DND-41 (cell line): ENCODE measurements around the gene RELL1.

Experiments used
- ATAC-seq: fragments of 200-7000 bp; cut with Tn5 transposase; 3 replicates; pipeline ENCODE4 v1.9.1; 2021; ENCODE audit warnings: low read depth; ENCODE audit not compliant: insufficient read depth
- DNase-seq: peaks from one replicate; pipeline ENCODE4 v3.0.0-alpha.2; 2020
- H2AFZ ChIP-seq: 2 replicates; pipeline ENCODE4 v1.6.0; 2012; ENCODE audit warnings: low read depth, low read length
- H3K27ac ChIP-seq: 2 replicates; pipeline ENCODE4 v1.5.1; 2012; ENCODE audit warnings: low read length, inconsistent platforms
- H3K27me3 ChIP-seq: fragments of 200-600 bp; sonication (generic); 2 replicates; pipeline ENCODE4 v1.6.0; 2012; ENCODE audit warnings: low read length, mild to moderate bottlenecking, inconsistent platforms; ENCODE audit not compliant: insufficient read depth, poor library complexity
- H3K36me3 ChIP-seq: 2 replicates; pipeline ENCODE4 v1.5.1; 2012; ENCODE audit warnings: low read length, inconsistent platforms; ENCODE audit not compliant: insufficient read depth
- H3K4me1 ChIP-seq: 2 replicates; pipeline ENCODE4 v1.5.1; 2012; ENCODE audit warnings: mild to moderate bottlenecking, low read length; ENCODE audit not compliant: insufficient read depth
- H3K4me2 ChIP-seq: 2 replicates; pipeline ENCODE4 v1.6.0; 2012; ENCODE audit warnings: mild to moderate bottlenecking, moderate library complexity, low read length, inconsistent platforms; ENCODE audit not compliant: insufficient read depth
- H3K4me3 ChIP-seq, 2 experiments: fragments of 200-600 bp in 1 of 2; shearing (Covaris generic) in 1 of 2; 2 replicates each; pipeline ENCODE4 v1.5.1; 2012 to 2016; ENCODE audit warnings: inconsistent platforms in 2 of 2, low read length in 2 of 2, mild to moderate bottlenecking in 2 of 2, low read depth in 1 of 2, moderate library complexity in 1 of 2
- H3K79me2 ChIP-seq: 2 replicates; pipeline ENCODE4 v1.6.0; 2012; ENCODE audit warnings: low read length, inconsistent platforms; ENCODE audit not compliant: insufficient read depth
- H3K9ac ChIP-seq: 2 replicates; pipeline ENCODE4 v1.6.0; 2012; ENCODE audit warnings: low read depth, mild to moderate bottlenecking, inconsistent platforms, low read length, moderate library complexity
- H3K9me3 ChIP-seq: 2 replicates; pipeline ENCODE4 v1.5.1; 2012; ENCODE audit warnings: low read length, moderate library complexity, mild to moderate bottlenecking, inconsistent platforms; ENCODE audit not compliant: insufficient read depth, severe bottlenecking
- H4K20me1 ChIP-seq: 2 replicates; pipeline ENCODE4 v1.6.0; 2012; ENCODE audit warnings: low read length; ENCODE audit not compliant: insufficient read depth
- CTCF ChIP-seq: IDR thresholded peaks from 2 replicates; pipeline ENCODE4 v1.5.1; 2012; ENCODE audit warnings: borderline replicate concordance, low read length, moderate library complexity, mild to moderate bottlenecking; ENCODE audit not compliant: poor library complexity, severe bottlenecking; ENCODE audit errors: extremely low read depth
- EZH2 ChIP-seq: IDR thresholded peaks from 3 replicates; pipeline ENCODE4 v1.6.1; 2012; ENCODE audit warnings: borderline replicate concordance, low read depth, mild to moderate bottlenecking, moderate library complexity, low read length, inconsistent platforms; ENCODE audit not compliant: severe bottlenecking

RELL1 gene

GRCh38 chr4:37733240-37733867 is 47.2 kb upstream of the RELL1 start:
- no peaks in the 10 kb centered on the region for H3K9me3 ChIP-seq
- TF ChIP-seq CTCF (no peak), EZH2 (no peak)
- no peaks in the 10 kb centered on the region for H3K79me2 ChIP-seq
- DNase-seq, result no peak
- no peaks in the 10 kb centered on the region for H3K27me3 ChIP-seq
- no peak overlapping the region for H3K9ac ChIP-seq
- no peak overlapping the region for H3K4me3 ChIP-seq
- no peaks in the 10 kb centered on the region for H4K20me1 ChIP-seq
- no peak for ATAC-seq
- H3K36me3 ChIP-seq, result no peaks in the 10 kb centered on the region
- no peak overlapping the region for H2AFZ ChIP-seq
- no peak overlapping the region for H3K27ac ChIP-seq
- H3K4me2 ChIP-seq, result no peak overlapping the region
- no peaks in the 10 kb centered on the region for H3K4me1 ChIP-seq

GRCh38 chr4:37732526-37733186 is 46.5 kb upstream of the RELL1 start:
- H3K9ac ChIP-seq, result no peak overlapping the region
- H4K20me1 ChIP-seq, result no peaks in the 10 kb centered on the region

GRCh38 chr4:37729649-37730004 is 43.5 kb upstream of the RELL1 start:
- no peak overlapping the region for H3K4me2 ChIP-seq
- TF ChIP-seq EZH2, result no peak
- TF ChIP-seq CTCF, result no peak
- peak overlapping the region; percentile 14; the same call in 1 of the 2 replicates for H2AFZ ChIP-seq
- H3K9me3 ChIP-seq, result no peaks in the 10 kb centered on the region
- no peak for ATAC-seq
- H3K9ac ChIP-seq, result no peak overlapping the region
- no peaks in the 10 kb centered on the region for H3K27me3 ChIP-seq
- DNase-seq, result no peak
- H3K79me2 ChIP-seq, result no peaks in the 10 kb centered on the region
- H3K4me1 ChIP-seq, result peaks cover 13% of the 10 kb centered on the region
- H3K36me3 ChIP-seq, result no peaks in the 10 kb centered on the region
- no peak overlapping the region for H3K4me3 ChIP-seq
- H3K27ac ChIP-seq, result no peak overlapping the region
- H4K20me1 ChIP-seq, result no peaks in the 10 kb centered on the region

More at GRCh38 chr4:37732526-37733186, 46.5 kb upstream of the RELL1 start:
- Histone ChIP-seq H2AFZ (no peak overlapping the region), H3K27ac (no peak overlapping the region), H3K79me2 (no peaks in the 10 kb centered on the region), H3K9me3 (no peaks in the 10 kb centered on the region), H3K4me2 (no peak overlapping the region), H3K27me3 (no peaks in the 10 kb centered on the region), H3K4me3 (no peak overlapping the region), H3K36me3 (no peaks in the 10 kb centered on the region), H3K4me1 (peaks cover 7% of the 10 kb centered on the region)
- TF ChIP-seq CTCF, result no peak
- TF ChIP-seq EZH2, result no peak
- no peak for ATAC-seq
- no peak for DNase-seq
